AG04449 (cell line): ENCODE measurements around the gene CACNB3.
"Not testable (repeated sequence)": the region's sequence is repeated elsewhere in the genome, so short reads cannot be mapped to it uniquely, and the experiment has no call there.

Source experiments
- CTCF ChIA-PET: fragments of 350-600 bp; formaldehyde crosslinking; extraction: SDS; loops from one replicate; lab custom pipeline; 2021; ENCODE audit warnings: antibody characterized with exemption; lab: Yijun Ruan, JAX
- POLR2A ChIA-PET: fragments of 400-600, 350-600 bp; formaldehyde crosslinking; extraction: SDS; loops from one replicate; lab custom pipeline; 2020; ENCODE audit warnings: antibody characterized with exemption, inconsistent platforms; lab: Yijun Ruan, JAX
- DNase-seq: peaks from one replicate; pipeline ENCODE4 v3.0.0-alpha.2; 2010; ENCODE audit warnings: low read depth, low spot score
- H3K4me3 ChIP-seq: 2 replicates; pipeline ENCODE4 v1.5.1; 2011; ENCODE audit warnings: low read depth, mild to moderate bottlenecking, control low read depth, low read length
- TF ChIP-seq, protein P1 (sequence below): IDR thresholded peaks from one replicate; pipeline ENCODE4 v1.5.1; 2011; ENCODE audit warnings: mild to moderate bottlenecking, moderate library complexity, low read length, control low read depth, inconsistent platforms; ENCODE audit not compliant: insufficient read depth; ENCODE audit errors: missing control alignments

Gene CACNB3

GRCh38 chr12:48857278-48857994 is 39.1 kb downstream of the CACNB3 start:
- DNase-seq: no peak
- TF ChIP-seq, protein P1, sequence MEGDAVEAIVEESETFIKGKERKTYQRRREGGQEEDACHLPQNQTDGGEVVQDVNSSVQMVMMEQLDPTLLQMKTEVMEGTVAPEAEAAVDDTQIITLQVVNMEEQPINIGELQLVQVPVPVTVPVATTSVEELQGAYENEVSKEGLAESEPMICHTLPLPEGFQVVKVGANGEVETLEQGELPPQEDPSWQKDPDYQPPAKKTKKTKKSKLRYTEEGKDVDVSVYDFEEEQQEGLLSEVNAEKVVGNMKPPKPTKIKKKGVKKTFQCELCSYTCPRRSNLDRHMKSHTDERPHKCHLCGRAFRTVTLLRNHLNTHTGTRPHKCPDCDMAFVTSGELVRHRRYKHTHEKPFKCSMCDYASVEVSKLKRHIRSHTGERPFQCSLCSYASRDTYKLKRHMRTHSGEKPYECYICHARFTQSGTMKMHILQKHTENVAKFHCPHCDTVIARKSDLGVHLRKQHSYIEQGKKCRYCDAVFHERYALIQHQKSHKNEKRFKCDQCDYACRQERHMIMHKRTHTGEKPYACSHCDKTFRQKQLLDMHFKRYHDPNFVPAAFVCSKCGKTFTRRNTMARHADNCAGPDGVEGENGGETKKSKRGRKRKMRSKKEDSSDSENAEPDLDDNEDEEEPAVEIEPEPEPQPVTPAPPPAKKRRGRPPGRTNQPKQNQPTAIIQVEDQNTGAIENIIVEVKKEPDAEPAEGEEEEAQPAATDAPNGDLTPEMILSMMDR: no peak
- no peak overlapping the region for H3K4me3 ChIP-seq
- POLR2A ChIA-PET: interaction anchor here (0.6 kb wide), 1 partner anchor 68 kb away, joined by 3 read pairs; no protein-coding TSS in a partner anchor
- CTCF ChIA-PET: interaction anchor here (0.9 to 27.6 kb wide), 11 partner anchors 8 to 157 kb away, joined by 3 to 852 read pairs (median 9); partner anchors contain the start of gene RND1

- TF ChIP-seq, protein P1: no peak
- CTCF ChIA-PET: interaction anchor here (0.8 to 27.6 kb wide), 8 partner anchors 10 to 156 kb away, joined by 3 to 852 read pairs (median 4); a partner anchor contains a TSS
- no peak overlapping the region for H3K4me3 ChIP-seq
- POLR2A ChIA-PET: interaction anchor here (0.6 kb wide), 1 partner anchor 68 kb away, joined by 3 read pairs; no protein-coding TSS in a partner anchor
- DNase-seq: no peak
Measured at GRCh38 chr12:48858043-48858442, 39.7 kb downstream of the CACNB3 start.

DNA sequence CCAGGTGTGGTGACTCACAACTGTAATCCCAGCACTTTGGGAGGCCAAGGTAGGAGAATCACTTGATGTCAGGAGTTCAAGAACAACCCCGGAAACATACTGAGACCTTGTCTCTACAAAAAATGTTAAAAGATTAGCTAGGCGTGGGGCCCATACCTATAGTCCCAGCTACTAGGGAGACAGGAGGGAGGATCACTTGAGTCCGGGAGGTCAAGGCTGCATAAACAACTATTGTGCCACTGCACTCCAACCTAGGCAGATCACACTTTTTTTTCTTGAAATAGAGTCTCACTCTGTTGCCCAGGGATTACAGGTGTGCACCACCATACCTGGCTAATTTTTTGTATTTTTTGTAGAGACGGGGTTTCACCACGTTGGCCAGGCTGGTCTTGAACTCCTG is 41.3 kb downstream of the CACNB3 start:
- H3K4me3 ChIP-seq: no peak overlapping the region
- POLR2A ChIA-PET: no interaction called here
- no peak for DNase-seq
- TF ChIP-seq, protein P1: no peak
- CTCF ChIA-PET: interaction anchor here (0.7 to 27.6 kb wide), 4 partner anchors 25 to 156 kb away, joined by 3 to 852 read pairs (median 130); no protein-coding TSS in a partner anchor

GRCh38 chr12:48860236-48860635 is 41.9 kb downstream of the CACNB3 start:
- DNase-seq, POLR2A ChIA-PET, H3K4me3 ChIP-seq: not testable (repeated sequence)
- CTCF ChIA-PET: interaction anchor here (0.6 to 27.6 kb wide), 4 partner anchors 25 to 128 kb away, joined by 3 to 852 read pairs (median 130); no protein-coding TSS in a partner anchor

GRCh38 chr12:48861111-48861510 is 42.8 kb downstream of the CACNB3 start:
- no peak overlapping the region for H3K4me3 ChIP-seq
- TF ChIP-seq, protein P1: no peak
- ChIA-PET POLR2A (no interaction called here), CTCF (interaction anchor here (1.5 to 27.6 kb wide), 3 partner anchors 8 to 127 kb away, joined by 7 to 852 read pairs (median 10); no protein-coding TSS in a partner anchor)
- DNase-seq: no peak

DNA sequence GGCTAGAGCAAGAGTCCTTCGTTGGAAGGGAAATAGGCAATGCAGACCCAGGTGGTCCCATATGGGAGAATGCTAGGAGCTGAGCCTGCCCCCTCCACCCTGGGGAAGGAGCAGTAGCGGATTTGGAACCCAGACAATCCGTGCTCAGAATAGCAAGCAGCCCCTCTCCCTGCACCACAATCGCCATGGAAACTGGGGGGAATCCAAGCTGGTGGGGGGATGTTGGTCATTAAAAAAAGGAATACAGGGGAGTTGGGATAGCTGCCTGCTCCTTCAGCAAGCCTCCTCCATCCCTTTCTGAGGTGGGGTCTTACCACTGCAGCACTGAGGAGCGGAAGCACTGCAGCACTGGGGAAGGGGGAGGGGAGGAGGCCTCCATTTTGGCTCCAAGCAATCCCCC is 44.5 kb downstream of the CACNB3 start:
- POLR2A ChIA-PET: no interaction called here
- TF ChIP-seq, protein P1: no peak
- DNase-seq: no peak
- H3K4me3 ChIP-seq: no peak overlapping the region
- CTCF ChIA-PET: interaction anchor here (0.6 to 27.6 kb wide), 5 partner anchors 8 to 74 kb away, joined by 3 to 852 read pairs (median 3); partner anchors contain the start of gene DDX23
